Neural cell (in vitro differentiated cells): ENCODE results near the gene EYA4. TPM values are rescaled to one million over a fixed set of nuclear protein-coding genes. Genes with fewer than 3 reads are reported as not detected.

Experiments used
- H2AFZ ChIP-seq: fragments of 200-600, 300-800 bp; sonication (generic), shearing (Covaris generic); 2 replicates; pipeline ENCODE4 v1.6.0; 2014; ENCODE audit warnings: low read depth, mild to moderate bottlenecking, antibody characterized with exemption, low read length, moderate library complexity
- H3F3A ChIP-seq: fragments of 200-600 bp; shearing (Covaris generic); 2 replicates; pipeline ENCODE4 v1.6.1; 2016; ENCODE audit warnings: mild to moderate bottlenecking, moderate library complexity, mixed read lengths, antibody characterized with exemption, low read length; ENCODE audit not compliant: insufficient read depth, poor library complexity, severe bottlenecking
- H3K27ac ChIP-seq: fragments of 200-600, 300-800 bp; sonication (generic), shearing (Covaris generic); 2 replicates; pipeline ENCODE4 v1.5.1; 2014; ENCODE audit warnings: mild to moderate bottlenecking, low read length, moderate library complexity
- H3K27me3 ChIP-seq: fragments of 300-800, 200-600 bp; sonication (generic), shearing (Covaris generic); 2 replicates; pipeline ENCODE4 v1.6.0; 2014; ENCODE audit warnings: mild to moderate bottlenecking, low read depth, low read length, moderate library complexity; ENCODE audit not compliant: insufficient read depth
- H3K36me3 ChIP-seq: fragments of 300-800, 200-600 bp; sonication (generic), shearing (Covaris generic); 2 replicates; pipeline ENCODE4 v1.5.1; 2014; ENCODE audit warnings: mild to moderate bottlenecking, antibody characterized with exemption, low read length, moderate library complexity; ENCODE audit not compliant: insufficient read depth
- H3K4me2 ChIP-seq: fragments of 300-800, 200-600 bp; sonication (generic), shearing (Covaris generic); 2 replicates; pipeline ENCODE4 v1.6.0; 2014; ENCODE audit warnings: mild to moderate bottlenecking, low read length
- H3K4me3 ChIP-seq: fragments of 300-800, 200-600 bp; sonication (generic), shearing (Covaris generic); 2 replicates; pipeline ENCODE4 v1.5.1; 2014; ENCODE audit warnings: mild to moderate bottlenecking, low read length, moderate library complexity
- H3K79me2 ChIP-seq: fragments of 200-600 bp; shearing (Covaris generic); replicated peaks from 2 replicates; pipeline ENCODE4 v1.6.0; 2014; ENCODE audit warnings: mild to moderate bottlenecking, low read length, moderate library complexity; ENCODE audit not compliant: insufficient read depth
- H3K9ac ChIP-seq: fragments of 300-800, 200-600 bp; sonication (generic), shearing (Covaris generic); 2 replicates; pipeline ENCODE4 v1.6.1; 2016; ENCODE audit warnings: mild to moderate bottlenecking, low read length, mixed read lengths
- H3K9me2 ChIP-seq: fragments of 200-600 bp; shearing (Covaris generic); 2 replicates; pipeline ENCODE4 v1.6.1; 2016; ENCODE audit warnings: mild to moderate bottlenecking, low read length, mixed read lengths; ENCODE audit not compliant: insufficient read depth
- H3K9me3 ChIP-seq: fragments of 200-600, 300-800 bp; sonication (generic), shearing (Covaris generic); 2 replicates; pipeline ENCODE4 v1.6.1; 2016; ENCODE audit warnings: mild to moderate bottlenecking, mixed run types, low read length, moderate library complexity, mixed read lengths
- H4K20me1 ChIP-seq: fragments of 200-600 bp; shearing (Covaris generic); 2 replicates; pipeline ENCODE4 v1.6.1; 2016; ENCODE audit warnings: mild to moderate bottlenecking, mixed run types; ENCODE audit not compliant: insufficient read depth
- EP300 ChIP-seq: fragments of 450-650 bp; conservative IDR thresholded peaks from 2 replicates; pipeline ENCODE4 v1.6.1; 2014; ENCODE audit warnings: antibody characterized with exemption, mild to moderate bottlenecking, moderate library complexity; ENCODE audit not compliant: poor library complexity, severe bottlenecking
- EZH2 ChIP-seq: fragments of 200-600, 300-800 bp; shearing (Covaris generic), sonication (generic); IDR thresholded peaks from 2 replicates; pipeline ENCODE4 v1.6.1; 2014; ENCODE audit warnings: antibody characterized with exemption, low read length, borderline replicate concordance, mild to moderate bottlenecking; ENCODE audit not compliant: insufficient read depth, poor library complexity, severe bottlenecking
- MXI1 ChIP-seq: fragments of 450-650 bp; conservative IDR thresholded peaks from 2 replicates; pipeline ENCODE4 v1.6.1; 2014; ENCODE audit warnings: antibody characterized with exemption, mild to moderate bottlenecking; ENCODE audit not compliant: poor library complexity, severe bottlenecking
- POLR2AphosphoS5 ChIP-seq: IDR thresholded peaks from 2 replicates; pipeline ENCODE4 v1.6.1; 2012
- RAD21 ChIP-seq: fragments of 450-650 bp; conservative IDR thresholded peaks from 2 replicates; pipeline ENCODE4 v1.6.1; 2014; ENCODE audit warnings: antibody characterized with exemption, mild to moderate bottlenecking, moderate library complexity
- SMC3 ChIP-seq: fragments of 450-650 bp; conservative IDR thresholded peaks from 2 replicates; pipeline ENCODE4 v1.6.1; 2014; ENCODE audit warnings: antibody characterized with exemption, mild to moderate bottlenecking, moderate library complexity; ENCODE audit not compliant: poor library complexity
- TAF1 ChIP-seq: IDR thresholded peaks from 2 replicates; pipeline ENCODE4 v1.6.1; 2012; ENCODE audit warnings: low read depth
- polyA minus RNA-seq: library from RNA; depleted of rRNA, polyadenylated mRNA; stranded (reverse); fragments of >200 nt; gene quantifications from 2 replicates; pipeline ENCODE4 v1.2.3, GENCODE V29; 2014
- polyA plus RNA-seq: library from polyadenylated mRNA; depleted of rRNA; stranded (reverse); fragments of >200 nt; gene quantifications from 2 replicates; pipeline ENCODE4 v1.2.3, GENCODE V29; 2014
- TF ChIP-seq, protein P1 (sequence below): fragments of 450-650 bp; IDR thresholded peaks from 2 replicates; pipeline ENCODE4 v1.5.1; 2014; ENCODE audit warnings: antibody characterized with exemption, mild to moderate bottlenecking, moderate library complexity; ENCODE audit not compliant: poor library complexity, severe bottlenecking
- TF ChIP-seq, protein P2 (sequence below): IDR thresholded peaks from 2 replicates; pipeline ENCODE4 v1.6.1; 2012; ENCODE audit warnings: borderline replicate concordance

EYA4 gene, protein sequence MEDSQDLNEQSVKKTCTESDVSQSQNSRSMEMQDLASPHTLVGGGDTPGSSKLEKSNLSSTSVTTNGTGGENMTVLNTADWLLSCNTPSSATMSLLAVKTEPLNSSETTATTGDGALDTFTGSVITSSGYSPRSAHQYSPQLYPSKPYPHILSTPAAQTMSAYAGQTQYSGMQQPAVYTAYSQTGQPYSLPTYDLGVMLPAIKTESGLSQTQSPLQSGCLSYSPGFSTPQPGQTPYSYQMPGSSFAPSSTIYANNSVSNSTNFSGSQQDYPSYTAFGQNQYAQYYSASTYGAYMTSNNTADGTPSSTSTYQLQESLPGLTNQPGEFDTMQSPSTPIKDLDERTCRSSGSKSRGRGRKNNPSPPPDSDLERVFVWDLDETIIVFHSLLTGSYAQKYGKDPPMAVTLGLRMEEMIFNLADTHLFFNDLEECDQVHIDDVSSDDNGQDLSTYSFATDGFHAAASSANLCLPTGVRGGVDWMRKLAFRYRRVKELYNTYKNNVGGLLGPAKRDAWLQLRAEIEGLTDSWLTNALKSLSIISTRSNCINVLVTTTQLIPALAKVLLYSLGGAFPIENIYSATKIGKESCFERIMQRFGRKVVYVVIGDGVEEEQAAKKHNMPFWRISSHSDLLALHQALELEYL
- polyA plus RNA-seq (2.6 and 2.9 TPM in 2 replicates), polyA minus RNA-seq (4.4 and 7.9 TPM in 2 replicates)

DNA sequence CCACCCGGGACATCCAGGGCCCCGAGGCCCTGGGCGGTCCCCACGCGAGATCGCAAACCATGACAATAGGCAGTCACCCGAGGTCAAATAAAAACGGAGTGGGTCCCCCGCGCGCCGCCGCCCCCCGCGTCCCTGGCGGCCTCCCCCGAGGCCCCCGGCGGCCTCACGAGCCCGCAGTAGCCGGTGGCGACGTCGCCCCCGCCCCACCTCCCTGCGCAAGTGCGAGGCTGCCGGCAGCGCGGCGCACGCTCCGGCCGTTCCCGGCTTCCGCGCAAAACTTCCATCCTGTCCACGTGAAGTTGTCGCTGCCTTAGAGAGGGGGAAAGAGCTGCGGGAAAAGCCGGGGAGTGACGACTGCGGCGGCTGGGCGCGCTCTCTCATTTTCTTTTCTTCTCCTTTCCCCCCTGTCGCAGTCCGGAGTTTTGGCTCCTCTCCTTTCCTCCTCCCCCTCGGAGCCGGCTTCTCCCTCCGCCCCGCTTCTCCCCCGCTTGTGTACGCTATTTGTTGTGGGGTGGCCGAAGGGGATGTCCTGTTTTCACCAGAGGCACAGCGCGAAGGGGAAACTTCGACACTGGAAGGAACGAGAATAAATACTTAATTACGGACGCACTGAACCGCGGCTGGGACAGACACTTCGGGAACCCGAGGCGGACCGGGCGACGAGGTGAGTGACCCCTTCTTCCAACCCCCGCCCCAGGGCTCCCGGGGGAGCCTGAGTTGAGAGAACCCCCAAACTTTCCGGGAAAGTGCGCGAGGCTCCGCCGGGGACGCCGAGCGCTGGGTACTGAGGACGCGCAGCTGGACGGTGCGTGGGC lies at the start of gene EYA4:
EYA4 (plus strand) TSS at position 272 of the 815 bp plus-strand sequence. CDS start 33,424 bp downstream, outside the sequence.
- Histone ChIP-seq H3K9me3 (no peaks in the 10 kb centered on the region), H3K9ac (peak within 1 kb of the TSS; percentile 38), H3K27me3 (peaks cover 50% of the 10 kb centered on the region)

DNA sequence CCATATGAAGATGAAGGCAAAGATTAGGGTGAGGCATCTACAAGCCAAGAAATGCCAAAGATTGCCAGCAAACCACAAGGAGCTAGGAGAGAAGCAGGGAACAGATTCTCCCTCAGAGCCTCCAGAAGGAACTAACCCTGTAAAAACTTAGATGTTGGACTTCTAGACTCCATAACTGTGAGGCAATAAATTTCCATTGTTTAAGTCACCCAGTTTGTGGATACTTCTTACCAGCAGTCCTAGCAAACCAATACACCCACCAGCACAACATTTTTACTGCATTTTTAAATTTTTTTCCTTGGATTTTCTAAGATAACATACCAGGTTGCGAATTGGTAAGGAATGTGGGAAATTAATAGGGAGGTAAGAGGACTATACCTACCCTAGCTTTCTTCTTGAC lies 47.8 kb upstream of the EYA4 start:
- no peak overlapping the region for H2AFZ ChIP-seq
- no peak overlapping the region for H3K9ac ChIP-seq
- no peak overlapping the region for H3K4me3 ChIP-seq
- TF ChIP-seq EP300: no peak
- TF ChIP-seq MXI1: no peak
- TF ChIP-seq RAD21: no peak
- no peak for TF ChIP-seq TAF1
- TF ChIP-seq POLR2AphosphoS5: no peak
- no peak for TF ChIP-seq EZH2
- TF ChIP-seq, protein P1, sequence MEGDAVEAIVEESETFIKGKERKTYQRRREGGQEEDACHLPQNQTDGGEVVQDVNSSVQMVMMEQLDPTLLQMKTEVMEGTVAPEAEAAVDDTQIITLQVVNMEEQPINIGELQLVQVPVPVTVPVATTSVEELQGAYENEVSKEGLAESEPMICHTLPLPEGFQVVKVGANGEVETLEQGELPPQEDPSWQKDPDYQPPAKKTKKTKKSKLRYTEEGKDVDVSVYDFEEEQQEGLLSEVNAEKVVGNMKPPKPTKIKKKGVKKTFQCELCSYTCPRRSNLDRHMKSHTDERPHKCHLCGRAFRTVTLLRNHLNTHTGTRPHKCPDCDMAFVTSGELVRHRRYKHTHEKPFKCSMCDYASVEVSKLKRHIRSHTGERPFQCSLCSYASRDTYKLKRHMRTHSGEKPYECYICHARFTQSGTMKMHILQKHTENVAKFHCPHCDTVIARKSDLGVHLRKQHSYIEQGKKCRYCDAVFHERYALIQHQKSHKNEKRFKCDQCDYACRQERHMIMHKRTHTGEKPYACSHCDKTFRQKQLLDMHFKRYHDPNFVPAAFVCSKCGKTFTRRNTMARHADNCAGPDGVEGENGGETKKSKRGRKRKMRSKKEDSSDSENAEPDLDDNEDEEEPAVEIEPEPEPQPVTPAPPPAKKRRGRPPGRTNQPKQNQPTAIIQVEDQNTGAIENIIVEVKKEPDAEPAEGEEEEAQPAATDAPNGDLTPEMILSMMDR: no peak
- no peaks in the 10 kb centered on the region for H3K9me3 ChIP-seq
- H3K36me3 ChIP-seq: no peaks in the 10 kb centered on the region
- H3F3A ChIP-seq: no peaks in the 10 kb centered on the region
- no peaks in the 10 kb centered on the region for H4K20me1 ChIP-seq
- H3K27me3 ChIP-seq: no peaks in the 10 kb centered on the region
- H3K27ac ChIP-seq: no peak overlapping the region
- no peak overlapping the region for H3K4me2 ChIP-seq
- H3K79me2 ChIP-seq: no peaks in the 10 kb centered on the region
- H3K9me2 ChIP-seq: no peaks in the 10 kb centered on the region

More for the DNA sequence above, at the start of gene EYA4:
- H4K20me1 ChIP-seq: no peaks in the 10 kb centered on the region
- peak within 1 kb of the TSS; percentile 89 for H3K4me2 ChIP-seq
- H3K9me2 ChIP-seq: no peaks in the 10 kb centered on the region
- TF ChIP-seq, protein P1: no peak
- TF ChIP-seq, protein P2, sequence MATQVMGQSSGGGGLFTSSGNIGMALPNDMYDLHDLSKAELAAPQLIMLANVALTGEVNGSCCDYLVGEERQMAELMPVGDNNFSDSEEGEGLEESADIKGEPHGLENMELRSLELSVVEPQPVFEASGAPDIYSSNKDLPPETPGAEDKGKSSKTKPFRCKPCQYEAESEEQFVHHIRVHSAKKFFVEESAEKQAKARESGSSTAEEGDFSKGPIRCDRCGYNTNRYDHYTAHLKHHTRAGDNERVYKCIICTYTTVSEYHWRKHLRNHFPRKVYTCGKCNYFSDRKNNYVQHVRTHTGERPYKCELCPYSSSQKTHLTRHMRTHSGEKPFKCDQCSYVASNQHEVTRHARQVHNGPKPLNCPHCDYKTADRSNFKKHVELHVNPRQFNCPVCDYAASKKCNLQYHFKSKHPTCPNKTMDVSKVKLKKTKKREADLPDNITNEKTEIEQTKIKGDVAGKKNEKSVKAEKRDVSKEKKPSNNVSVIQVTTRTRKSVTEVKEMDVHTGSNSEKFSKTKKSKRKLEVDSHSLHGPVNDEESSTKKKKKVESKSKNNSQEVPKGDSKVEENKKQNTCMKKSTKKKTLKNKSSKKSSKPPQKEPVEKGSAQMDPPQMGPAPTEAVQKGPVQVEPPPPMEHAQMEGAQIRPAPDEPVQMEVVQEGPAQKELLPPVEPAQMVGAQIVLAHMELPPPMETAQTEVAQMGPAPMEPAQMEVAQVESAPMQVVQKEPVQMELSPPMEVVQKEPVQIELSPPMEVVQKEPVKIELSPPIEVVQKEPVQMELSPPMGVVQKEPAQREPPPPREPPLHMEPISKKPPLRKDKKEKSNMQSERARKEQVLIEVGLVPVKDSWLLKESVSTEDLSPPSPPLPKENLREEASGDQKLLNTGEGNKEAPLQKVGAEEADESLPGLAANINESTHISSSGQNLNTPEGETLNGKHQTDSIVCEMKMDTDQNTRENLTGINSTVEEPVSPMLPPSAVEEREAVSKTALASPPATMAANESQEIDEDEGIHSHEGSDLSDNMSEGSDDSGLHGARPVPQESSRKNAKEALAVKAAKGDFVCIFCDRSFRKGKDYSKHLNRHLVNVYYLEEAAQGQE: no peak
- TF ChIP-seq RAD21: peak; percentile 21
- TF ChIP-seq SMC3: no peak
- TF ChIP-seq TAF1: no peak
- TF ChIP-seq POLR2AphosphoS5: peak; percentile 27
- peak; percentile 10 for TF ChIP-seq EZH2
- no peaks in the 10 kb centered on the region for H3F3A ChIP-seq
- H2AFZ ChIP-seq: no peak within 1 kb of the TSS
- peak within 1 kb of the TSS; percentile 76 for H3K4me3 ChIP-seq
- peaks cover 16% of the 10 kb centered on the region for H3K79me2 ChIP-seq
- no peak within 1 kb of the TSS for H3K27ac ChIP-seq
- H3K36me3 ChIP-seq: no peaks in the 10 kb centered on the region
